Progenitor cell of endocrine pancreas (in vitro differentiated cells): ENCODE data around the gene WDFY2. TPM values are rescaled to one million over a fixed set of nuclear protein-coding genes. Genes with fewer than 3 reads are reported as not detected.
A peak's percentile ranks its signal among the peaks of the same experiment; 100 is the strongest.

Source experiments
- DNase-seq: peaks from one replicate; pipeline ENCODE4 v3.0.0; 2021; ENCODE audit warnings: low spot score; ENCODE audit not compliant: unreplicated experiment
- H3K27ac Mint-ChIP-seq: 2 replicates; pipeline ENCODE4 v1.8.0; 2021; ENCODE audit warnings: mild to moderate bottlenecking, moderate library complexity, mixed read lengths
- H3K27me3 Mint-ChIP-seq: 2 replicates; pipeline ENCODE4 v1.8.0; 2021; ENCODE audit warnings: mixed read lengths
- H3K36me3 Mint-ChIP-seq: 2 replicates; pipeline ENCODE4 v1.8.0; 2022; ENCODE audit warnings: mixed read lengths; ENCODE audit not compliant: insufficient read depth
- H3K4me1 Mint-ChIP-seq: 2 replicates; pipeline ENCODE4 v1.8.0; 2021; ENCODE audit warnings: low read depth, mixed read lengths
- H3K4me3 Mint-ChIP-seq: 2 replicates; pipeline ENCODE4 v1.8.0; 2021; ENCODE audit warnings: low read depth, mild to moderate bottlenecking, moderate library complexity, mixed read lengths
- H3K9me3 Mint-ChIP-seq: 2 replicates; pipeline ENCODE4 v1.8.0; 2021; ENCODE audit warnings: low read depth, mixed read lengths
- CTCF ChIP-seq: fragments of 200-600 bp; sonication (generic); IDR thresholded peaks from one replicate; pipeline ENCODE4 v1.5.0; 2021; ENCODE audit warnings: antibody characterized with exemption, mild to moderate bottlenecking; ENCODE audit not compliant: unreplicated experiment
- long read RNA-seq: library from polyadenylated mRNA; unstranded; transcript quantifications from one replicate; pipeline ENCODE4 v2.0.0, GENCODE V29; 2020
- total RNA-seq: library from RNA; stranded (reverse); gene quantifications from 2 replicates; pipeline ENCODE4 v1.2.1, GENCODE V29; 2021

WDFY2 gene
- 17.2 and 18.0 TPM in 2 replicates for total RNA-seq
- long read RNA-seq, full-length matches to known transcripts: 56 of 128 reads
- long read RNA-seq, partial matches to known transcripts: 29 of 128 reads
- long read RNA-seq, other reads (novel, unspliced or antisense): 43 of 128 reads

- peaks cover 12% of the 10 kb centered on the region for H3K27me3 Mint-ChIP-seq
- H3K4me1 Mint-ChIP-seq: peaks cover 10% of the 10 kb centered on the region
- peak; percentile 99 for DNase-seq
- H3K9me3 Mint-ChIP-seq: no peaks in the 10 kb centered on the region
- H3K36me3 Mint-ChIP-seq: no peaks in the 10 kb centered on the region
- H3K27ac Mint-ChIP-seq: peak within 1 kb of the TSS; percentile 96
- peak within 1 kb of the TSS; percentile 82 for H3K4me3 Mint-ChIP-seq
- TF ChIP-seq CTCF: no peak
These were observed at the start of gene WDFY2 for GRCh38 chr13:51583875-51584730. Gene WDFY2 (plus strand): TSS chr13:51584462. CDS start chr13:51584688, 226 bp downstream.

GRCh38 chr13:51538591-51539179, 45.6 kb upstream of the WDFY2 start:
- Mint-ChIP-seq H3K4me3 (no peak overlapping the region), H3K4me1 (peaks cover 11% of the 10 kb centered on the region), H3K9me3 (no peaks in the 10 kb centered on the region), H3K27me3 (no peaks in the 10 kb centered on the region), H3K36me3 (no peaks in the 10 kb centered on the region), H3K27ac (no peak overlapping the region)
- DNase-seq: no peak
- TF ChIP-seq CTCF: no peak

- no peak overlapping the region for H3K27ac Mint-ChIP-seq
- H3K9me3 Mint-ChIP-seq: no peaks in the 10 kb centered on the region
- TF ChIP-seq CTCF: no peak
- no peaks in the 10 kb centered on the region for H3K36me3 Mint-ChIP-seq
- no peaks in the 10 kb centered on the region for H3K27me3 Mint-ChIP-seq
- H3K4me1 Mint-ChIP-seq: peaks cover 11% of the 10 kb centered on the region
- no peak for DNase-seq
- no peak overlapping the region for H3K4me3 Mint-ChIP-seq
These were observed 44.4 kb upstream of the WDFY2 start for GRCh38 chr13:51539887-51540286.

GRCh38 chr13:51541037-51541436, 43.2 kb upstream of the WDFY2 start:
- H3K4me3 Mint-ChIP-seq: no peak overlapping the region

More at GRCh38 chr13:51541037-51541436, 43.2 kb upstream of the WDFY2 start:
- H3K9me3 Mint-ChIP-seq: no peaks in the 10 kb centered on the region
- H3K27me3 Mint-ChIP-seq: no peaks in the 10 kb centered on the region
- no peak for DNase-seq
- peaks cover 11% of the 10 kb centered on the region for H3K4me1 Mint-ChIP-seq
- TF ChIP-seq CTCF: no peak
- H3K36me3 Mint-ChIP-seq: no peaks in the 10 kb centered on the region
- H3K27ac Mint-ChIP-seq: no peak overlapping the region
